ENCODE data around the gene PRM2.

Gene PRM2

GRCh38 chr16:11310997-11311561 lies 34.8 kb upstream of the PRM2 start:
- H3K4me1 ChIP-seq (ENCODE audit: insufficient read depth, poor library complexity, severe bottlenecking) = peaks cover 14% of the 10 kb centered on the region
- DNase-seq (ENCODE audit: low spot score) = no peak
- no peaks in the 10 kb centered on the region for H3K36me3 ChIP-seq (ENCODE audit: low read depth)
- TF ChIP-seq, protein P1, sequence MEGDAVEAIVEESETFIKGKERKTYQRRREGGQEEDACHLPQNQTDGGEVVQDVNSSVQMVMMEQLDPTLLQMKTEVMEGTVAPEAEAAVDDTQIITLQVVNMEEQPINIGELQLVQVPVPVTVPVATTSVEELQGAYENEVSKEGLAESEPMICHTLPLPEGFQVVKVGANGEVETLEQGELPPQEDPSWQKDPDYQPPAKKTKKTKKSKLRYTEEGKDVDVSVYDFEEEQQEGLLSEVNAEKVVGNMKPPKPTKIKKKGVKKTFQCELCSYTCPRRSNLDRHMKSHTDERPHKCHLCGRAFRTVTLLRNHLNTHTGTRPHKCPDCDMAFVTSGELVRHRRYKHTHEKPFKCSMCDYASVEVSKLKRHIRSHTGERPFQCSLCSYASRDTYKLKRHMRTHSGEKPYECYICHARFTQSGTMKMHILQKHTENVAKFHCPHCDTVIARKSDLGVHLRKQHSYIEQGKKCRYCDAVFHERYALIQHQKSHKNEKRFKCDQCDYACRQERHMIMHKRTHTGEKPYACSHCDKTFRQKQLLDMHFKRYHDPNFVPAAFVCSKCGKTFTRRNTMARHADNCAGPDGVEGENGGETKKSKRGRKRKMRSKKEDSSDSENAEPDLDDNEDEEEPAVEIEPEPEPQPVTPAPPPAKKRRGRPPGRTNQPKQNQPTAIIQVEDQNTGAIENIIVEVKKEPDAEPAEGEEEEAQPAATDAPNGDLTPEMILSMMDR (IDR thresholded peaks at IDR 0.05; ENCODE audit: poor library complexity, severe bottlenecking) = no peak
- no peak overlapping the region for H3K27ac ChIP-seq (ENCODE audit: poor library complexity, severe bottlenecking)
- ATAC-seq (ENCODE audit: low read depth) = no peak
- no peaks in the 10 kb centered on the region for H3K27me3 ChIP-seq (ENCODE audit: insufficient read depth, poor library complexity, severe bottlenecking)
- H3K4me3 ChIP-seq (ENCODE audit: severe bottlenecking) = no peak overlapping the region
- no peaks in the 10 kb centered on the region for H3K9me3 ChIP-seq (ENCODE audit: severe bottlenecking)

- ATAC-seq (ENCODE audit: low read depth) = no peak
- no peak overlapping the region for H3K27ac ChIP-seq (ENCODE audit: poor library complexity, severe bottlenecking)
- no peaks in the 10 kb centered on the region for H3K9me3 ChIP-seq (ENCODE audit: severe bottlenecking)
- TF ChIP-seq, protein P1 (IDR thresholded peaks at IDR 0.05; ENCODE audit: poor library complexity, severe bottlenecking) = no peak
- no peak overlapping the region for H3K4me3 ChIP-seq (ENCODE audit: severe bottlenecking)
- peaks cover 14% of the 10 kb centered on the region for H3K4me1 ChIP-seq (ENCODE audit: insufficient read depth, poor library complexity, severe bottlenecking)
- DNase-seq (ENCODE audit: low spot score) = no peak
- no peaks in the 10 kb centered on the region for H3K36me3 ChIP-seq (ENCODE audit: low read depth)
- H3K27me3 ChIP-seq (ENCODE audit: insufficient read depth, poor library complexity, severe bottlenecking) = no peaks in the 10 kb centered on the region
Measured at GRCh38 chr16:11310634-11310977, 34.3 kb upstream of the PRM2 start.

- Histone ChIP-seq H3K27me3 (ENCODE audit: insufficient read depth, poor library complexity, severe bottlenecking) (no peaks in the 10 kb centered on the region), H3K36me3 (ENCODE audit: low read depth) (no peaks in the 10 kb centered on the region), H3K27ac (ENCODE audit: poor library complexity, severe bottlenecking) (no peak overlapping the region), H3K4me1 (ENCODE audit: insufficient read depth, poor library complexity, severe bottlenecking) (peaks cover 14% of the 10 kb centered on the region), H3K9me3 (ENCODE audit: severe bottlenecking) (no peaks in the 10 kb centered on the region), H3K4me3 (ENCODE audit: severe bottlenecking) (no peak overlapping the region)
- ATAC-seq (ENCODE audit: low read depth) (no peak), DNase-seq (ENCODE audit: low spot score) (no peak)
- TF ChIP-seq, protein P1 (IDR thresholded peaks at IDR 0.05; ENCODE audit: poor library complexity, severe bottlenecking) = no peak
Measured at GRCh38 chr16:11309895-11310633, 33.8 kb upstream of the PRM2 start.

GRCh38 chr16:11308493-11309283 lies 32.4 kb upstream of the PRM2 start:
- Histone ChIP-seq H3K4me3 (ENCODE audit: severe bottlenecking) (no peak overlapping the region), H3K27me3 (ENCODE audit: insufficient read depth, poor library complexity, severe bottlenecking) (no peaks in the 10 kb centered on the region), H3K36me3 (ENCODE audit: low read depth) (no peaks in the 10 kb centered on the region), H3K4me1 (ENCODE audit: insufficient read depth, poor library complexity, severe bottlenecking) (peaks cover 16% of the 10 kb centered on the region), H3K9me3 (ENCODE audit: severe bottlenecking) (no peaks in the 10 kb centered on the region), H3K27ac (ENCODE audit: poor library complexity, severe bottlenecking) (no peak overlapping the region)
- TF ChIP-seq, protein P1 (IDR thresholded peaks at IDR 0.05; ENCODE audit: poor library complexity, severe bottlenecking) = no peak
- ATAC-seq (ENCODE audit: low read depth) (no peak), DNase-seq (ENCODE audit: low spot score) (no peak)
